LNCaP clone FGC (cell line): ENCODE results near the gene OR10A4.

Experiments used
- DNase-seq: peaks from one replicate; pipeline ENCODE4 v3.0.0-alpha.2; 2011; ENCODE audit warnings: low read depth
- H3K4me3 ChIP-seq: 2 replicates; pipeline ENCODE4 v1.5.1; 2011; ENCODE audit warnings: mild to moderate bottlenecking, low read depth, low read length, control low read depth
- CTCF ChIP-seq: IDR thresholded peaks from 2 replicates; pipeline ENCODE4 v1.5.1; 2012; ENCODE audit warnings: mild to moderate bottlenecking; ENCODE audit not compliant: control insufficient read depth, insufficient read depth; ENCODE audit errors: extremely low read depth

The OR10A4 gene

DNA sequence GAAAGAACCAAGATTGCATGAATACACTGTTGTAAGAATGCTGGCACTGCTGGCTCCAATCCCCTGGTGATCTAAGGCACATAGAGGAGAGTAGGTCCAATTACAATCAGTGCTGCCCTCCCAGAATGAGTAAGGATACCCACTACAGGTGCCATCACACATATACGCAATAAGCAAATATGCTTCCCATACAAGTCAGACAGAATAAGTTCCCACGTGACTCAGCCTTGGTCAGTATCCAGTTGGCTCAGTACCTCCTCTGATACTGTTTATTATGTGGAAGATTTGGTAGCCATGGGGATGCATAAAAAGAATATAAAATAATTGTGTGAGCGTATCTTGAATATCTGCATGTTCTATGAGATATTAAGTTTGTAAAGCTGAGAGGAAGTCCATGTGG lies 35.5 kb downstream of the OR10A4 start:
- H3K4me3 ChIP-seq, result no peak overlapping the region
- DNase-seq, result no peak
- no peak for TF ChIP-seq CTCF

GRCh38 chr11:6919698-6920097 lies 43.3 kb downstream of the OR10A4 start:
- TF ChIP-seq CTCF, result no peak
- DNase-seq, result no peak
- no peak overlapping the region for H3K4me3 ChIP-seq

DNA sequence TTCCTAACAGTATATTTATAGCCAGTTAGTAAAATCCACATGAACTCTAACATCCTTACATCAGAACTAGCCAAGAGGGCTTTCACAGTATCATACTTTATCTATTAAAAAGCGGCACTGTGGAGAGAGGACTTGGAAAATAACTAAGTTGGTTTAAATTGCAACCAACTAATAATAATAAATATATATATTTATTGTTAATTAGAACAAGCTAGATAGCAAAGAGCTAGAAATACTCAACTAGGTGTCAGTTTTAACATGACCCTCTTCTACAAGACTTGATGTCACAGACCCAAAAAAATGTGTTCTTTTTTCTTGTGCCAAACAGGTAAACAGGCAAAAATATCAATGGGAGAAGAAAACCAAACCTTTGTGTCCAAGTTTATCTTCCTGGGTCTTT lies 44.3 kb downstream of the OR10A4 start, which contains the start of gene OR2D3:
TSS of gene OR2D3 (plus strand) at position 301 of the 400 bp plus-strand sequence. CDS start at position 301, 0 bp downstream.
- no peak for TF ChIP-seq CTCF
- DNase-seq, result no peak
- no peak within 1 kb of the TSS for H3K4me3 ChIP-seq

DNA sequence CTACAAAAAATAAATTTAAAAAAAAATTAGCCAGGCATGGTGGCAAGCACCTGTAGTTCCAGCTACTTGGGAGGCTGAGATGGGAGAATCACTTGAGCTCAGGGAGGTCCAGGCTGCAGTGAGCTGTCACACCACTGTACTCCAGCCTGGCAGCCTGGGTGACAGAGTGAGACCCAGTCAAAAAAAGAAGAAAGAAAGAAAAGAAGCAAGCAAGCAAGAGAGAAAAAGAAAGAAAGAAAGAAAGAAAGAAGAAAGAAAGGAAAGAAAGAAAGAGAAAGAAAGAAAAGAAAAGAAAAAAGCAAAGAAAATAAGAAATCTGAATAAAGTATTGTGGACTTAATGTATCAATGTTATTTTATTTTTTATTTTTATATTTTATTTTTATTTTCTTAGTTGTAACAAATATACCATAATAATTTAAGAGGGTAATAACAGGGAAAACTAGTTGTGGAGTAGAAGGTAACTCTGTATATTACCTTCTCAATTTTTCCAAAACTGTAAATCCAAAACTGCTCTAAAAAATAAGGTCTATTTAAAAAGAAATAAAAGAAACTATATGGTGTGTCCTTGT lies 48.7 kb downstream of the OR10A4 start:
- no peak for DNase-seq
- H3K4me3 ChIP-seq, result no peak overlapping the region
- TF ChIP-seq CTCF, result no peak

GRCh38 chr11:6925636-6926207 lies 49.3 kb downstream of the OR10A4 start:
- DNase-seq, result no peak
- peak overlapping the region; percentile 68 for H3K4me3 ChIP-seq
- no peak for TF ChIP-seq CTCF

- peak; percentile 45 for DNase-seq
- peak within 1 kb of the TSS; percentile 68 for H3K4me3 ChIP-seq
- no peak for TF ChIP-seq CTCF
These were observed 50.0 kb downstream of the OR10A4 start, which contains the start of gene ZNF215 for GRCh38 chr11:6926208-6927029. Gene ZNF215 (plus strand): TSS chr11:6926426. CDS start chr11:6932273, 5,847 bp downstream.
